ENCODE measurements around the gene BOD1.

- TF ChIP-seq POLR2A (IDR thresholded peaks at IDR 0.05): no peak
- no peak for TF ChIP-seq CTCF (IDR thresholded peaks at IDR 0.05)
Observed at GRCh38 chr5:173597304-173597703, 19.1 kb downstream of the BOD1 start.
